IPS-11a (cell line): Measurements from ENCODE around the gene SRSF3.
"Not testable (repeated sequence)": the region's sequence is repeated elsewhere in the genome, so short reads cannot be mapped to it uniquely, and the experiment has no call there.

Source experiments
- H3K4me3 ChIP-seq: one replicate; pipeline ENCODE4 v1.5.1; 2013; ENCODE audit warnings: low read depth, low read length, control low read depth

Gene SRSF3

GRCh38 chr6:36604090-36605060 is 10.2 kb downstream of the SRSF3 start:
- H3K4me3 ChIP-seq: no peak overlapping the region

- H3K4me3 ChIP-seq: no peak overlapping the region
Measured at GRCh38 chr6:36605143-36605542, 11.0 kb downstream of the SRSF3 start.

GRCh38 chr6:36605560-36606391 is 11.6 kb downstream of the SRSF3 start:
- no peak overlapping the region for H3K4me3 ChIP-seq

GRCh38 chr6:36607305-36607682 is 13.1 kb downstream of the SRSF3 start:
- not testable (repeated sequence) for H3K4me3 ChIP-seq

- H3K4me3 ChIP-seq: no peak overlapping the region
Measured at GRCh38 chr6:36607683-36608386, 13.7 kb downstream of the SRSF3 start.

GRCh38 chr6:36608788-36609563 is 14.8 kb downstream of the SRSF3 start:
- H3K4me3 ChIP-seq: no peak overlapping the region

GRCh38 chr6:36609582-36609981 is 15.4 kb downstream of the SRSF3 start:
- H3K4me3 ChIP-seq: no peak overlapping the region

GRCh38 chr6:36610041-36610955 is 16.1 kb downstream of the SRSF3 start:
- no peak overlapping the region for H3K4me3 ChIP-seq

GRCh38 chr6:36610956-36611336 is 16.8 kb downstream of the SRSF3 start:
- no peak overlapping the region for H3K4me3 ChIP-seq

- not testable (repeated sequence) for H3K4me3 ChIP-seq
Measured at GRCh38 chr6:36611679-36612078, 17.5 kb downstream of the SRSF3 start.

GRCh38 chr6:36612101-36612625 is 18.0 kb downstream of the SRSF3 start:
- no peak overlapping the region for H3K4me3 ChIP-seq

- no peak overlapping the region for H3K4me3 ChIP-seq
Measured at GRCh38 chr6:36613200-36613995, 19.2 kb downstream of the SRSF3 start.

GRCh38 chr6:36615018-36615761 is 21.0 kb downstream of the SRSF3 start:
- no peak overlapping the region for H3K4me3 ChIP-seq

- H3K4me3 ChIP-seq: no peak overlapping the region
Measured at GRCh38 chr6:36616893-36617521, 22.8 kb downstream of the SRSF3 start.

- H3K4me3 ChIP-seq: no peak overlapping the region
Measured at GRCh38 chr6:36618366-36619355, 24.5 kb downstream of the SRSF3 start.

- no peak overlapping the region for H3K4me3 ChIP-seq
Measured at GRCh38 chr6:36621371-36621855, 27.3 kb downstream of the SRSF3 start.
